Measurements from ENCODE around the gene PRPS1L1.

PRPS1L1 gene

DNA sequence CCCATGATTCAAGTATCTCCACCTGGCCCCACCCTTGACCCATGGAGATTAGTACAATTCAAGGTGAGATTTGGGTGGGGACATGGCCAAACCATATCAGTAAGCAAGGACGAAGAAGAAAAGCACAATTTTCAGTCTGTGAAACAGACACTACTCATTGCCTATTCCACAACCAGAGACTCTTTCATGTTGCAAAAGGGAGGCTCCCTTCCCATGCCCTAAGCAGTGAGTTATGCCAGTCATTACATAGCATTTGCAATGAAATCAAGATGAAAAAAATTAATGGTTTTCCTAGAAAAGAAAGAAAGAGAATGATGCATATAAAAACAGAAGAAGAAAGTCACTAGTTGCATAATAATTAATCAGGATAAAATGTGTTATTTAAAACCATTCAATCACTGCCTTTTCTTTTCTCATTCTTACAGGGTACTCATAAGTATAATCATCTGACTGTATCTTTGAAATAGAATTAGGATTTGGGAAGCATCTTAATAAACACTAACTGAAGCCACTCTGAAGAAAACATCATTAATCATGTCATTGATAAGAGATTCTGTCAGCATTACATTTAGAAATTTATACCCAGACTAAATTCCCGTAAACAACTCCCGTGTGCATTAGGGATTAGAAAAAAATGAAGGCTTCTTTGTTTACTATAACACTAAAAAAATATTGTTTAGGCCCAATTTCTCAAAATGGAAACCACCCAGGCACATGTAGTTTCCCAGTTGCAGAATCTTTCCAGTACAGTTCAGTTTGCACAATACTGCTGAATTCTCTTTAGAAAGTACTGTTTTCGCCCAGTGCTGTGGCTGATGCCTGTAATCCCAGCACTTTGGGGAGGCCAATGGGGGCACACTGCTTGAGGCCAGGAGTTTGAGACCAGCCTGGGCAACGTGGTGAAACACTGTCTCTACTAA lies 9.1 kb downstream of the PRPS1L1 start:
- Histone ChIP-seq H3K4me3 (ENCODE audit: severe bottlenecking) (no peak overlapping the region), H3K27ac (ENCODE audit: poor library complexity, severe bottlenecking) (peak overlapping the region; percentile 76), H3K4me1 (ENCODE audit: insufficient read depth, poor library complexity, severe bottlenecking) (peaks cover 15% of the 10 kb centered on the region), H3K36me3 (ENCODE audit: low read depth) (no peaks in the 10 kb centered on the region), H3K27me3 (ENCODE audit: insufficient read depth, poor library complexity, severe bottlenecking) (peaks cover 3% of the 10 kb centered on the region), H3K9me3 (ENCODE audit: severe bottlenecking) (no peaks in the 10 kb centered on the region)
- TF ChIP-seq, protein P1, sequence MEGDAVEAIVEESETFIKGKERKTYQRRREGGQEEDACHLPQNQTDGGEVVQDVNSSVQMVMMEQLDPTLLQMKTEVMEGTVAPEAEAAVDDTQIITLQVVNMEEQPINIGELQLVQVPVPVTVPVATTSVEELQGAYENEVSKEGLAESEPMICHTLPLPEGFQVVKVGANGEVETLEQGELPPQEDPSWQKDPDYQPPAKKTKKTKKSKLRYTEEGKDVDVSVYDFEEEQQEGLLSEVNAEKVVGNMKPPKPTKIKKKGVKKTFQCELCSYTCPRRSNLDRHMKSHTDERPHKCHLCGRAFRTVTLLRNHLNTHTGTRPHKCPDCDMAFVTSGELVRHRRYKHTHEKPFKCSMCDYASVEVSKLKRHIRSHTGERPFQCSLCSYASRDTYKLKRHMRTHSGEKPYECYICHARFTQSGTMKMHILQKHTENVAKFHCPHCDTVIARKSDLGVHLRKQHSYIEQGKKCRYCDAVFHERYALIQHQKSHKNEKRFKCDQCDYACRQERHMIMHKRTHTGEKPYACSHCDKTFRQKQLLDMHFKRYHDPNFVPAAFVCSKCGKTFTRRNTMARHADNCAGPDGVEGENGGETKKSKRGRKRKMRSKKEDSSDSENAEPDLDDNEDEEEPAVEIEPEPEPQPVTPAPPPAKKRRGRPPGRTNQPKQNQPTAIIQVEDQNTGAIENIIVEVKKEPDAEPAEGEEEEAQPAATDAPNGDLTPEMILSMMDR (IDR thresholded peaks at IDR 0.05; ENCODE audit: poor library complexity, severe bottlenecking): no peak
- no peak for ATAC-seq (ENCODE audit: low read depth)
- no peak for DNase-seq (ENCODE audit: low spot score)

DNA sequence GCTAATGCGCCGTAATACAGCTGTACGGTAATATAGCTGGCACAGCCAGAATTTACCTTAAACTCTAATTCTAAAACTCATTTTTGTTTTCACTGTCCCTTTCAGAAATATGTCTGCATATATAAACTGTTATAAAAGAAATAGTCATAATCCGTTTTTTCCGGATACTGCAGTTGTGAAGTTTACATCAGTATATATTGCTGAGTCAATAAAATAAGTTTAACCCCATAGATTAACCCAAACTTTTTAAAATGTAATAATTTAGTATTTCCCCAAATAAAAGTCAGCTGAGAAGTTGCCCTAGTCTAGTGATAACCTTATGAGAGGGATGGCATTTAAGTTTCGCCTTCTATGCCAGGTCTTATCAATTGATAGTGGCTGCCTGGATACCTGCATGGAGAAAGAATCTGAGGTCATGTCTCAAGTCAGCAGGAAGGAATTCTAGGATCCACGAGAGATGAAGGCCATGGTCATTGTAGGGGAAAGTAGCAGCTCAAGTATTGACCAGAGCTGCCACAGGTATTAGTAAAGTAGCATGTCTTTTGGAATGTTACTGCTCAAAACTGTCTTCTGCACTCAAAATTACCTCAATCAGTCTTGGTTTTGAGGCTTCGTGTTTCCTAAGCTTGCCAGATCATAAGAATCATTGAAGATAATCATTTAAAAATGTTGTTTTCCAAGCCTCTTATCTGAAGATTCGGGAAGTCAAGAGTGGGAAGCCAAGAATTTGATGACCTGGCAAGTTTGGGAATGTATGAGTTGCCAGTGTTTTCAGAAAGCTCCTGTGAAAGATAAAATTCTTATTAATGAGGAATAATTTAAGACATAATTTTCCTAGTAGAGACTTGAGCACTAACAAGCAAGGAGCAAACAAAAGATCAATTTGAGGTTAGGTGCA lies 10.8 kb downstream of the PRPS1L1 start:
- Histone ChIP-seq H3K9me3 (ENCODE audit: severe bottlenecking) (no peaks in the 10 kb centered on the region), H3K27me3 (ENCODE audit: insufficient read depth, poor library complexity, severe bottlenecking) (peaks cover 3% of the 10 kb centered on the region), H3K4me1 (ENCODE audit: insufficient read depth, poor library complexity, severe bottlenecking) (peaks cover 15% of the 10 kb centered on the region), H3K36me3 (ENCODE audit: low read depth) (no peaks in the 10 kb centered on the region), H3K4me3 (ENCODE audit: severe bottlenecking) (no peak overlapping the region), H3K27ac (ENCODE audit: poor library complexity, severe bottlenecking) (no peak overlapping the region)
- ATAC-seq (ENCODE audit: low read depth): no peak
- TF ChIP-seq, protein P1 (IDR thresholded peaks at IDR 0.05; ENCODE audit: poor library complexity, severe bottlenecking): no peak
- no peak for DNase-seq (ENCODE audit: low spot score)

DNA sequence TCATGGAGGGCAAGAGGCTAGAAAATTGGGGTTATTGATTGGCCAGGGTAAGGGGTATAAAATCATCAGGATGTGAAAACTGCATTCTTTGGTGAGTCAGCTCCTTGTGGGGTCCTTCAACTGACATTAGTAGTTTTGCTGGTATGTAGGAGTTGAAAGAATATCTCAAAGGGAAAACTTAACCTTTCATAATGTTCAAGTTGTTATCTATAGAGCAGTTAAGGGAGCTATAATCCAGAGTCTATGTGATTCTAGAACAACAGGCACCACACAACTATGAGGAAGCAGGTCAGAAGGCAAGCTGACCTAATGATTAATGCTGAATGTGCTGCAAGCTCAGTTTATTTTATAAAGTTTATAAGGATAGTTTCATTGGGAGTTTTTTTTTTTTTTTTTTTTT lies 13.7 kb downstream of the PRPS1L1 start:
- Histone ChIP-seq H3K27ac (ENCODE audit: poor library complexity, severe bottlenecking) (no peak overlapping the region), H3K9me3 (ENCODE audit: severe bottlenecking) (no peaks in the 10 kb centered on the region), H3K36me3 (ENCODE audit: low read depth) (no peaks in the 10 kb centered on the region), H3K4me1 (ENCODE audit: insufficient read depth, poor library complexity, severe bottlenecking) (peaks cover under 1% of the 10 kb centered on the region), H3K27me3 (ENCODE audit: insufficient read depth, poor library complexity, severe bottlenecking) (peaks cover 3% of the 10 kb centered on the region), H3K4me3 (ENCODE audit: severe bottlenecking) (no peak overlapping the region)
- DNase-seq (ENCODE audit: low spot score) (no peak), ATAC-seq (ENCODE audit: low read depth) (no peak)
- TF ChIP-seq, protein P1 (IDR thresholded peaks at IDR 0.05; ENCODE audit: poor library complexity, severe bottlenecking): no peak

DNA sequence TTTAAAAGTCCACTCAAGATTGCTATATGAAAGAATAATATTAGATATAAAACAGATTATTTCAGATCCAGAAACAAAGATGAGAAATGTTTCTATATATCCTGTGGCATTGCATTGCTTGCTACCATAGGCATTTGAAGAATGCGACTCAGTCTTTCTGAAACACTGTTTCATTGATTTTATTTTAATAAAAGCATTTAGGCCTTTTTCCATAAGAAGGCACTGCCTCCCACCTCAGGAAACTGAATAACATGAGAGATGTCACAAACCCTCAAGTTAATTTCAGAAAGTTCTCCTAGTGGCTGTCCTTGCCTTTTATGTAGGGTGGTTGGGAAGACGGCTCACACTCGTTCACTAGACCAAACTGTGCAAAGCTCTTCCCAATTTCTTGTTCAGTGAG lies 23.3 kb downstream of the PRPS1L1 start:
- DNase-seq (ENCODE audit: low spot score) (no peak), ATAC-seq (ENCODE audit: low read depth) (no peak)
- H3K27me3 ChIP-seq (ENCODE audit: insufficient read depth, poor library complexity, severe bottlenecking): no peaks in the 10 kb centered on the region
- H3K36me3 ChIP-seq (ENCODE audit: low read depth): no peaks in the 10 kb centered on the region
- H3K4me1 ChIP-seq (ENCODE audit: insufficient read depth, poor library complexity, severe bottlenecking): no peaks in the 10 kb centered on the region
- no peak overlapping the region for H3K4me3 ChIP-seq (ENCODE audit: severe bottlenecking)
- H3K9me3 ChIP-seq (ENCODE audit: severe bottlenecking): no peaks in the 10 kb centered on the region
- TF ChIP-seq, protein P1 (IDR thresholded peaks at IDR 0.05; ENCODE audit: poor library complexity, severe bottlenecking): no peak
- no peak overlapping the region for H3K27ac ChIP-seq (ENCODE audit: poor library complexity, severe bottlenecking)

Measured in RWPE2 (cell line).